DND-41 (cell line): ENCODE data around the gene TRIM43B.
"Not testable (repeated sequence)": the region's sequence is repeated elsewhere in the genome, so short reads cannot be mapped to it uniquely, and the experiment has no call there.

ENCODE experiments used
- ATAC-seq: fragments of 200-7000 bp; cut with Tn5 transposase; 3 replicates; pipeline ENCODE4 v1.9.1; 2021; ENCODE audit warnings: low read depth; ENCODE audit not compliant: insufficient read depth
- DNase-seq: peaks from one replicate; pipeline ENCODE4 v3.0.0-alpha.2; 2020
- H2AFZ ChIP-seq: 2 replicates; pipeline ENCODE4 v1.6.0; 2012; ENCODE audit warnings: low read depth, low read length
- H3K27ac ChIP-seq: 2 replicates; pipeline ENCODE4 v1.5.1; 2012; ENCODE audit warnings: low read length, inconsistent platforms
- H3K27me3 ChIP-seq: fragments of 200-600 bp; sonication (generic); 2 replicates; pipeline ENCODE4 v1.6.0; 2012; ENCODE audit warnings: low read length, mild to moderate bottlenecking, inconsistent platforms; ENCODE audit not compliant: insufficient read depth, poor library complexity
- H3K36me3 ChIP-seq: 2 replicates; pipeline ENCODE4 v1.5.1; 2012; ENCODE audit warnings: low read length, inconsistent platforms; ENCODE audit not compliant: insufficient read depth
- H3K4me1 ChIP-seq: 2 replicates; pipeline ENCODE4 v1.5.1; 2012; ENCODE audit warnings: mild to moderate bottlenecking, low read length; ENCODE audit not compliant: insufficient read depth
- H3K4me2 ChIP-seq: 2 replicates; pipeline ENCODE4 v1.6.0; 2012; ENCODE audit warnings: mild to moderate bottlenecking, moderate library complexity, low read length, inconsistent platforms; ENCODE audit not compliant: insufficient read depth
- H3K4me3 ChIP-seq, 2 experiments: fragments of 200-600 bp in 1 of 2; shearing (Covaris generic) in 1 of 2; 2 replicates each; pipeline ENCODE4 v1.5.1; 2012 to 2016; ENCODE audit warnings: inconsistent platforms in 2 of 2, low read length in 2 of 2, mild to moderate bottlenecking in 2 of 2, low read depth in 1 of 2, moderate library complexity in 1 of 2
- H3K79me2 ChIP-seq: 2 replicates; pipeline ENCODE4 v1.6.0; 2012; ENCODE audit warnings: low read length, inconsistent platforms; ENCODE audit not compliant: insufficient read depth
- H3K9ac ChIP-seq: 2 replicates; pipeline ENCODE4 v1.6.0; 2012; ENCODE audit warnings: low read depth, mild to moderate bottlenecking, inconsistent platforms, low read length, moderate library complexity
- H3K9me3 ChIP-seq: 2 replicates; pipeline ENCODE4 v1.5.1; 2012; ENCODE audit warnings: low read length, moderate library complexity, mild to moderate bottlenecking, inconsistent platforms; ENCODE audit not compliant: insufficient read depth, severe bottlenecking
- H4K20me1 ChIP-seq: 2 replicates; pipeline ENCODE4 v1.6.0; 2012; ENCODE audit warnings: low read length; ENCODE audit not compliant: insufficient read depth

The TRIM43B gene

GRCh38 chr2:95466572-95466971 lies 18.0 kb downstream of the TRIM43B start:
- H4K20me1 ChIP-seq, H3K79me2 ChIP-seq, DNase-seq, H3K4me3 ChIP-seq, H3K4me1 ChIP-seq, ATAC-seq, H3K27ac ChIP-seq, H3K27me3 ChIP-seq, H3K4me2 ChIP-seq, H3K9me3 ChIP-seq, H3K36me3 ChIP-seq, H3K9ac ChIP-seq, H2AFZ ChIP-seq: not testable (repeated sequence)

DNA sequence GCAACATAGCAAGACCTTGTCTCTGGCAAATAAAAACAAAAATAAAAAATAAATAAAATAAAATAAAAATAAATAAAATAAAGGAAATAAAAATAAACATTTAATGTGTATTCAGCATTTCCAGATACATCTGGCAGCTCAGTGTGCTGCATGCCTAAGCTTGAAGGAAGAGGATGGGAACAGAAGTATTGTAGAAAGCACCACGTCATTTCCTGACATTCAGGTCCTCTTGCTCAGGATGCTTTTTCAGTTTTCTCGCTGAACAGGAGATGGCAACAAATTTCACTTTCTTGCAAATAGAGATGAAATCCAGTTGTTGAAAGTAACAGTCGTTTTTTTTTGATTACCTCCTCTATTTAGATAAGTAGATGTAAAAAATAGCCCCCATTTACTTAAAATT lies 21.3 kb downstream of the TRIM43B start:
- not testable (repeated sequence) for H3K27me3 ChIP-seq, ATAC-seq, DNase-seq, H3K27ac ChIP-seq, H3K9me3 ChIP-seq, H3K4me3 ChIP-seq, H4K20me1 ChIP-seq, H3K4me1 ChIP-seq, H3K36me3 ChIP-seq, H3K79me2 ChIP-seq, H2AFZ ChIP-seq, H3K4me2 ChIP-seq, H3K9ac ChIP-seq

DNA sequence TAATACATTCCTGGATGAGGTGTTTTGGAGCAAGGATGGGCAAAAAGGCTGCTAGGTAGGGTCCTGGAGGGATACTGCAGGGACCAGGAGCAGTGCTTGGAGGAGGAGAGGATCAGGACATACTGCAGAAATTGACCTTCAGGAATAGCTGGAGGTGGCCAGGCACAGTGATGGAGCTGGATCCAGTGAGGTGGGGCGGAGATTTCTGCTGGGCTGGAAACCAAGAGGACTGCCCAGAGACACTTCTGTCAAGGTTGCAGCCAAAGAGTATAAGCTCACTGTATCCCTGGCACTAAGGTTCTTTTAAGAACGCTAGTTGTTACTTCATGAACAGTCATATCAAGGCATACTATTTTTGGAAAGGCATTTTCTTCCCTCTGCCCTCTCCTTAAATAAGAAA lies 39.2 kb downstream of the TRIM43B start:
- H3K27ac ChIP-seq, ATAC-seq, DNase-seq, H3K36me3 ChIP-seq, H3K4me2 ChIP-seq, H3K79me2 ChIP-seq, H4K20me1 ChIP-seq, H3K27me3 ChIP-seq, H2AFZ ChIP-seq, H3K9ac ChIP-seq, H3K4me3 ChIP-seq, H3K9me3 ChIP-seq, H3K4me1 ChIP-seq: not testable (repeated sequence)

DNA sequence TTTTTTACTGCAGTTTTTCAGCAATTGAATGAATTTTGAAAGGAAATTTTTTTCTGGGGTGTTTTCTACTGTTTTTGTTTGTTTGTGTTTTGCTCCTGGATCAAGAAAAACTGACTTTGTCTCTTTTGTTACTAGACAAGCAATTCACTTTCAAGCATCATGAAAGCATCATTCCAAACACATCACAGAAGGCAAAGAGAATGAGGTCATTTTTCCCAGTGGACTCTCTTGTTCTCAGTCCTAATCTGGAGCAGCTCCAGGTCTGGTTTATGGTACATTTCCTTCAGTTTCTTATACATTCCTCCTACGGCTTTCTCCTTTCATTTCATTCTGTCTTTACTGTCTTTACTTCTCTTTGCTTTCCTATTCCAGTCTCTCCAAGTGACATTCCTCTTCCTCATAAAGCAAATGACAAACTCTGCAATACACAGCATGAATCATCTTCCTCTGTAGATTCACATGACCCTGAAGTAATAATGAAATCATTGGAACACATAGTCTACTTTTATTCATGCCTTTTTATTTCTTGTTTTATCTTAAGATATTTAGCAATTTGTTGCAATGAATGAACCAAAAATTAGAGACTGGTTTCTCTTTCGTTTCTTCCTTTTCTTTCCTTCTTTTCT lies 42.0 kb downstream of the TRIM43B start:
- H3K9ac ChIP-seq, DNase-seq, ATAC-seq, H3K36me3 ChIP-seq, H3K9me3 ChIP-seq, H3K27me3 ChIP-seq, H3K27ac ChIP-seq, H3K4me3 ChIP-seq, H3K4me1 ChIP-seq, H3K79me2 ChIP-seq, H4K20me1 ChIP-seq, H3K4me2 ChIP-seq, H2AFZ ChIP-seq: not testable (repeated sequence)

DNA sequence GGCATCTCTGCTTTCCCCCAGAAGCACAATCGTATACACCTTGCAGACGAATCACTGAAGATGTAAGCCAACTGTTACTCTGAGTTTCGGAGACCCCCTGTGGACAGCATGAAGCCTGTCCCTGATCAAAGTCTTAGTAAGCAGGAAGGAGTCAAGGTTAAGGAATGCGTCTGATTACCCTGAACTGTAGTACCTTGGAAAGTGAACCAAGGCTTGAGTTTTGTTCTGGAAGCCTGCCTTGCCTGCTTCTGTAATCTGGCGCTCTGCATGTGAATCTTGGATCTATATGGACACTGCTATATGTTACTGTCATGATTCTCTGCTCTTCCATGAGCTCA lies 48.7 kb downstream of the TRIM43B start:
- not testable (repeated sequence) for H3K27ac ChIP-seq, H3K27me3 ChIP-seq, ATAC-seq

GRCh38 chr2:95435162-95435871 lies 49.2 kb downstream of the TRIM43B start:
- H3K9me3 ChIP-seq, ATAC-seq, H3K36me3 ChIP-seq, H3K9ac ChIP-seq, H2AFZ ChIP-seq, H3K4me1 ChIP-seq, H4K20me1 ChIP-seq, H3K27ac ChIP-seq, DNase-seq, H3K4me3 ChIP-seq, H3K4me2 ChIP-seq, H3K79me2 ChIP-seq, H3K27me3 ChIP-seq: not testable (repeated sequence)

More for the DNA sequence above, 48.7 kb downstream of the TRIM43B start:
- H3K9ac ChIP-seq, H3K4me3 ChIP-seq, DNase-seq, H3K36me3 ChIP-seq, H4K20me1 ChIP-seq, H3K4me1 ChIP-seq, H3K4me2 ChIP-seq, H3K9me3 ChIP-seq, H3K79me2 ChIP-seq, H2AFZ ChIP-seq: not testable (repeated sequence)

GRCh38 chr2:95434507-95435076 lies 50.0 kb downstream of the TRIM43B start:
- not testable (repeated sequence) for H4K20me1 ChIP-seq, H3K4me3 ChIP-seq, H3K4me2 ChIP-seq, ATAC-seq, DNase-seq, H3K9me3 ChIP-seq, H2AFZ ChIP-seq, H3K79me2 ChIP-seq, H3K36me3 ChIP-seq, H3K9ac ChIP-seq, H3K27me3 ChIP-seq, H3K4me1 ChIP-seq, H3K27ac ChIP-seq

DNA sequence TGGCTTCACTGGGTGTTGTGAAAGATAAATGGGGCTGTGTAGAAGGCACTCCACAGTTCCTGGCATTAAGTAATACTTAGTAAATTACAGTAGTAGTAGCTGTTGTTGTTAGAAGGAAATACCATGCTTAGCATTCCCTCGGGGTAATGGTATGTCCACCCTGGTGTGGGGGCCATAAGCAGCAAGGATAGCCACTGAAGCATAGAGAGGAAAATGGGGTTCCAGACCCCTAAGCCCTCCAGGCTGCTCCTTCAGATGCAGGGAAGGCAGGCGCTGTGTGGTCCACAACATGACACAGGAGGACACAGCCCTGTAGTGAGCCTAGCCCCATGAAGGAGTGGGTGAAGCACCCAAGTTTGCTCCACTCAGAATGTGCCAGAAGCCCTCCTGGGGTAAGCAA lies 50.6 kb downstream of the TRIM43B start:
- ATAC-seq, DNase-seq, H2AFZ ChIP-seq, H3K9me3 ChIP-seq, H3K4me2 ChIP-seq, H3K36me3 ChIP-seq, H3K27me3 ChIP-seq, H3K79me2 ChIP-seq, H3K27ac ChIP-seq, H3K4me3 ChIP-seq, H3K9ac ChIP-seq, H4K20me1 ChIP-seq, H3K4me1 ChIP-seq: not testable (repeated sequence)
